Measurements from ENCODE around the gene TGFA.

GRCh38 chr2:70442301-70443077 lies 111.1 kb downstream of the TGFA start:
- TF ChIP-seq CTCF (IDR thresholded peaks at IDR 0.05): no peak
- no peak for TF ChIP-seq POLR2A (IDR thresholded peaks at IDR 0.05)

Measured in heart left ventricle (tissue), 13 donors.